ENCODE results near the gene CBARP.
"Not testable (repeated sequence)": the region's sequence is repeated elsewhere in the genome, so short reads cannot be mapped to it uniquely, and the experiment has no call there.

The CBARP gene

GRCh38 chr19:1206864-1207450 is 30.8 kb downstream of the CBARP start:
- no peak for DNase-seq

GRCh38 chr19:1206150-1206863 is 31.5 kb downstream of the CBARP start:
- DNase-seq = no peak

- no peak for DNase-seq
Observed at GRCh38 chr19:1205114-1206099, 32.4 kb downstream of the CBARP start, which contains the start of gene STK11. STK11 (plus strand) TSS chr19:1205778; CDS start chr19:1206914, 1,136 bp downstream.

GRCh38 chr19:1200614-1201013 is 37.2 kb downstream of the CBARP start:
- not testable (repeated sequence) for DNase-seq

GRCh38 chr19:1199531-1199930 is 38.3 kb downstream of the CBARP start:
- DNase-seq = no peak

- DNase-seq = no peak
Observed at GRCh38 chr19:1189419-1189818, 48.4 kb downstream of the CBARP start.

GRCh38 chr19:1183543-1184172 is 54.1 kb downstream of the CBARP start:
- no peak for DNase-seq

- no peak for DNase-seq
Observed at GRCh38 chr19:1182727-1183126, 55.1 kb downstream of the CBARP start.

GRCh38 chr19:1182068-1182467 is 55.7 kb downstream of the CBARP start:
- DNase-seq = no peak

- DNase-seq = no peak
Observed at GRCh38 chr19:1181606-1182005, 56.2 kb downstream of the CBARP start.

All from SHP77 treated with DMSO at 0.1 percent for 48 hours (cell line).